ENCODE results near the gene TOP3A. TPM values are rescaled to one million over a fixed set of nuclear protein-coding genes. Genes with fewer than 3 reads are reported as not detected.

TOP3A gene
- total RNA-seq, 2 experiments from 2014 or later = 55.4 to 56.9 TPM

DNA sequence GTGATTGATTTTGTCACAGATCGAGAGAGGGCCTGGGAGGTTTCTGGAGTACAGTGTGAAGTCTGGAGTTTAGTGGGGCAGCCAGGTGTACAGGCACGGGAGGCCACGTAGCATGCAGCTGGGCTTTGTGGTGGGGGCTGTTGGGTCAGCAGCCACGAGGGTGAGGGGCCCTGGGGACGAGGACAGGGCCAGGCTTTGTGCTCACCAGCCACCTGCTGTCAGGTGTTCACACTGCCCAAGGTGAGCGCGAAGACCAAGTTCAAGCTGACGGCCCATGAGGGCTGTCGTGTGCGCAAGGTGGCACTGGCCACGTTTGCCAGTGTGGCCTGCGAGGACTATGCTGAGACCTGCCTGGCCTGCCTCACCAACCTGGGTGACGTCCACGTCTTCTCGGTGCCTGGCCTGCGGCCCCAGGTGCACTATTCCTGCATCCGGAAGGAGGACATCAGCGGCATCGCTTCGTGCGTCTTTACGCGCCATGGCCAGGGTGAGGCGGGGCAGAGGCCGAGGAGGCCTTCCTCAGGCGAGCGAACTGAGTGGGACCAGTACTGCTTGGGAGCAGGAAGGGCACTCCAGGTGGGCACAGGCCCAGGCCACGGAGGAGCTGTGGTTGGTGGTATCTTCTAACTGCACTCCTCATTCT, 73.4 kb downstream of the TOP3A start:
- no peak for DNase-seq
- H3K4me3 Mint-ChIP-seq = no peak overlapping the region
- no peak overlapping the region for H3K27ac Mint-ChIP-seq
- peaks cover 2% of the 10 kb centered on the region for H3K4me1 Mint-ChIP-seq
- H3K9me3 Mint-ChIP-seq = no peaks in the 10 kb centered on the region
- peaks cover 9% of the 10 kb centered on the region for H3K36me3 Mint-ChIP-seq
- no peaks in the 10 kb centered on the region for H3K27me3 Mint-ChIP-seq

GRCh38 chr17:18240449-18240848, 74.3 kb downstream of the TOP3A start:
- Mint-ChIP-seq H3K4me3 (no peak overlapping the region), H3K4me1 (peaks cover 8% of the 10 kb centered on the region), H3K27me3 (no peaks in the 10 kb centered on the region), H3K9me3 (no peaks in the 10 kb centered on the region), H3K27ac (no peak overlapping the region), H3K36me3 (peaks cover 9% of the 10 kb centered on the region)
- DNase-seq = no peak

DNA sequence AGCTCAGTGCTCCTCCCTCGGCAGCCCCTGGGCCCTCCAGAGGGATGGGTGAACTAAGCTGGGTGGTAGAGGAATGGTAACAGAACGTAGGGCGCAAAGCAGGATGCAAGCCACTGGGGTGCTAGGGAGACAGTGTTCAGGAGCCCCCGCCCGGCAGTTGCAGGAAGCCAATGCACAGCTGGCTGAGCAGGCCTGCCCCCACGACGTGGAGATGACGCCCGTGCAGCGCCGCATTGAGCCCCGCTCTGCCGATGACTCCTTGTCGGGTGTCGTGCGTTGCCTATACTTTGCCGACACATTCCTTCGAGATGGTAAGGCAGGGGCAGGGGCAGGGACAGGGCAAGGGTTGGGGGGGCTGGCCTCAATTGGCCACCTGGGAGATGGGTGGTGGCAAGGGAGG, 76.5 kb downstream of the TOP3A start:
- Mint-ChIP-seq H3K36me3 (peaks cover 6% of the 10 kb centered on the region), H3K4me3 (no peak overlapping the region), H3K27ac (no peak overlapping the region), H3K9me3 (no peaks in the 10 kb centered on the region), H3K4me1 (peaks cover 8% of the 10 kb centered on the region), H3K27me3 (no peaks in the 10 kb centered on the region)
- no peak for DNase-seq

DNA sequence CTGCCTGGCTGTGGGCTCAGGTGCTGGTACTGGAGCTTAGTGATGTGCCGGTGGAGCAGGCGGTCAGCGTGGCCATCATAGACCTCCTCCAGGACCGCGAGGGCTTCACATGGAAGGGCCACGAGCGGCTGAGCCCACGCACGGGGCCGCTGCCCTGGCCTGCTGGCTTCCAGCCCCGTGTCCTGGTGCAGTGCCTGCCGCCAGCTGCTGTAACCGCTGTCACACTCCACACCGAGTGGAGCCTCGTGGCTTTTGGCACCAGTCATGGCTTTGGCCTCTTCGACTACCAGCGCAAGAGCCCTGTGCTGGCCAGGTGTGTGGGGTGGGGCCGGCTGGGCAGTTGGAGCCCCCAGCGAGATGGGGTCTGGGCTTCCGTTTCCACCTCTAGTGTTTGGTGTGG, 77.3 kb downstream of the TOP3A start:
- peaks cover 6% of the 10 kb centered on the region for H3K36me3 Mint-ChIP-seq
- H3K27ac Mint-ChIP-seq = no peak overlapping the region

GRCh38 chr17:18236494-18236893, 78.3 kb downstream of the TOP3A start:
- Mint-ChIP-seq H3K27ac (no peak overlapping the region), H3K9me3 (no peaks in the 10 kb centered on the region), H3K4me3 (no peak overlapping the region), H3K36me3 (peaks cover 6% of the 10 kb centered on the region), H3K27me3 (no peaks in the 10 kb centered on the region), H3K4me1 (peaks cover 8% of the 10 kb centered on the region)
- no peak for DNase-seq

More for the DNA sequence above, 77.3 kb downstream of the TOP3A start:
- peaks cover 8% of the 10 kb centered on the region for H3K4me1 Mint-ChIP-seq
- H3K4me3 Mint-ChIP-seq = no peak overlapping the region
- no peak for DNase-seq
- no peaks in the 10 kb centered on the region for H3K9me3 Mint-ChIP-seq
- no peaks in the 10 kb centered on the region for H3K27me3 Mint-ChIP-seq

DNA sequence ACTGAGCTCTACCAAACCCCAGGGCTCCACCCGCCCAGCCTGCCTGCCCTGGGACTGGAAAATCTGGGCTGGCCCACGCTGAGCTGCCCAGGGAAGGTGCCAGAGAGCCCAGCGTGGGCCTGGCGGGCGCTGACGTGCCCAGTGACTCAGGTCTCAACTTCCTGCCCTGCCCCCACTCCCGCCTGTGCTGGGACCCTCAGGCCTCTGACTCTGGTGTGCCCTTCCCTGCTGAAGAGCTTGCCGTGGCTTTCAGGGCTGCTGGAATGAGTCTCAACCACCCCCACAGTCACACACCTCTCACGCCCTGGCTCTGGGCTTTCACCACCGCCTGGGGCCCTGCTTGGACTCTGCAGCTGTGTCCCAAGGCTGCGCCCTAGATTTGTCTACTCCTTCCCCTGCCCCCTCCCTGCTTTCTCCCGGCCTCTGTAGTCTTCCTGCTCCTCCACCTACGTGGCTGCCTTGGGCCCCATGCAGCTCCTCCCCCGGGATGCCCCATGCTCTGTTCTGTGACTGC, 79.0 kb downstream of the TOP3A start:
- H3K27ac Mint-ChIP-seq = peak overlapping the region; percentile 63
- no peaks in the 10 kb centered on the region for H3K9me3 Mint-ChIP-seq
- no peak overlapping the region for H3K4me3 Mint-ChIP-seq
- DNase-seq = peak; percentile 46
- H3K36me3 Mint-ChIP-seq = peaks cover 6% of the 10 kb centered on the region
- H3K27me3 Mint-ChIP-seq = no peaks in the 10 kb centered on the region
- H3K4me1 Mint-ChIP-seq = peaks cover 8% of the 10 kb centered on the region

GRCh38 chr17:18234853-18235380, 79.9 kb downstream of the TOP3A start:
- peaks cover 6% of the 10 kb centered on the region for H3K36me3 Mint-ChIP-seq
- H3K27ac Mint-ChIP-seq = no peak overlapping the region
- no peaks in the 10 kb centered on the region for H3K27me3 Mint-ChIP-seq
- peaks cover 8% of the 10 kb centered on the region for H3K4me1 Mint-ChIP-seq
- H3K4me3 Mint-ChIP-seq = no peak overlapping the region
- no peaks in the 10 kb centered on the region for H3K9me3 Mint-ChIP-seq
- no peak for DNase-seq

DNA sequence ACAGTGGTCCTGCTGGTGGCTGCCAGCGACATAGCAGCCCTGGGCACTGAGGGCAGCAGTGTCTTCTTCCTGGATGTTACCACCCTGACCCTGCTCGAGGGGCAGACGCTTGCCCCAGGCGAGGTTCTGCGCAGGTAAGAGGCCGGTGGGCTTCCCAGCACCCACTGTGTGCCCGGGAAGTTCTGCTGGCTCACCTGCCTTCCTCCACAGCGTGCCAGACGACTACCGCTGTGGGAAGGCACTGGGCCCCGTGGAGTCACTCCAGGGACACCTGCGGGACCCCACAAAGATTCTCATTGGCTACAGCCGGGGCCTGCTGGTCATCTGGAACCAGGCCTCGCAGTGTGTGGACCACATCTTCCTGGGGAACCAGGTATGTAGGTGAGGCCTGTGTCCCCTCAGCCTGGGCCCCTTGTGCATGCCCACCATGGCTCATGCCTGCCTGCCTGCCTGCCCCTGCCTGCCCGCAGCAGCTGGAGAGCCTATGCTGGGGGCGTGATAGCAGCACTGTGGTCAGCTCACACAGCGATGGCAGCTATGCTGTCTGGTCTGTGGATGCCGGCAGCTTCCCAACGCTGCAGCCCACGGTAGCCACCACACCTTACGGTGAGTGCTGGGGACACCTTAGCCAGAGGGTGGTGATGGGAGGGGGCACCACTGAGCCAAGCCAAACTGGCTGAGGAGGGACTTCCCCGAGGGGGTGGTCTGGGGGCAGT, 80.8 kb downstream of the TOP3A start:
- H3K27me3 Mint-ChIP-seq = no peaks in the 10 kb centered on the region
- no peaks in the 10 kb centered on the region for H3K9me3 Mint-ChIP-seq
- H3K4me1 Mint-ChIP-seq = peaks cover 8% of the 10 kb centered on the region
- no peak overlapping the region for H3K4me3 Mint-ChIP-seq
- peaks cover 6% of the 10 kb centered on the region for H3K36me3 Mint-ChIP-seq
- no peak overlapping the region for H3K27ac Mint-ChIP-seq
- no peak for DNase-seq

- no peaks in the 10 kb centered on the region for H3K9me3 Mint-ChIP-seq
- H3K36me3 Mint-ChIP-seq = no peaks in the 10 kb centered on the region
- no peak overlapping the region for H3K4me3 Mint-ChIP-seq
- H3K4me1 Mint-ChIP-seq = peaks cover 13% of the 10 kb centered on the region
- DNase-seq = no peak
- H3K27ac Mint-ChIP-seq = no peak overlapping the region
- no peaks in the 10 kb centered on the region for H3K27me3 Mint-ChIP-seq
Measured at GRCh38 chr17:18231164-18231563, 83.6 kb downstream of the TOP3A start.

DNA sequence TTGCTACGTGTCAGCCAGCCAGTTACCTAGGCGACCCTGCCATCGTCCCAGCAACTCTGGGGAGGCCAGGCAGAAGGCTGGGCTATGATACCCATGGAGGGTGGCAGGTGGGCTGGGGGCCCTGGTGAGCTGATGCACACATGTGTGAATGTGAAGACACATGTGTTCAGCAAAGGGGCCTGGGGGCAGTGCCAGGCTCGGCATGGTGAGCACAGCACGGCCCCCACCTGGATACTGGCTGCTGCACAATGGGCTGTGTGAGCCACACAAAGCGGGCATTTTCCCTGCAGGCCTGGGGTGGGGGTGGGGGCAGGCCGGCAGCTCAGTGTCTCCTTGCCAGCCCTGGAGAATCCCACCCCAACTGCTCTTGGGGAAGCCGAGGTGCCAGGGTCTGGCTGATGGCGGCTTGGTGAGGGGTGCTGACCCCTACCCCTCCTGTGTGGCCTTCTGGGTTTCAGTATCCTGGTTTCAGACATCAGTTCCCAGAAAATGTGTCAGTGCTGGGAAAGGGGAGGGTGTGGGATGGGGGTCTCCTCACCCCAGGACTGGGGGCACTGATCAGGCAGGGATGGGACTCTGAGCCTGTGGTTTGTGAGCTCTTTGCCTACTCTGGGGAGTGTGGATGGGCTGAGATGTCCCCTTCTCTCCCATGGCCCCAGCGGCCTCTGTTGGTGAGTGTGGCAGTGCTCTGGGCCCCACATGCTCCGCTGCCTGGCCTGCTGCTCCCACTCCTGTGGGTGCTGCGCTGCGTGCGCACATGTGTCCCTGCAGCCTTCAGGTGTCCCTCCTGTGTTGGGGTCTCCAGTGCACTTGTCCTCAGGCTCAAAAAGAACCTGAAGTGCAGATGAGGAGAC, 84.3 kb downstream of the TOP3A start:
- Mint-ChIP-seq H3K4me1 (peaks cover 11% of the 10 kb centered on the region), H3K4me3 (no peak overlapping the region), H3K27me3 (no peaks in the 10 kb centered on the region), H3K27ac (no peak overlapping the region), H3K9me3 (no peaks in the 10 kb centered on the region), H3K36me3 (no peaks in the 10 kb centered on the region)
- no peak for DNase-seq

DNA sequence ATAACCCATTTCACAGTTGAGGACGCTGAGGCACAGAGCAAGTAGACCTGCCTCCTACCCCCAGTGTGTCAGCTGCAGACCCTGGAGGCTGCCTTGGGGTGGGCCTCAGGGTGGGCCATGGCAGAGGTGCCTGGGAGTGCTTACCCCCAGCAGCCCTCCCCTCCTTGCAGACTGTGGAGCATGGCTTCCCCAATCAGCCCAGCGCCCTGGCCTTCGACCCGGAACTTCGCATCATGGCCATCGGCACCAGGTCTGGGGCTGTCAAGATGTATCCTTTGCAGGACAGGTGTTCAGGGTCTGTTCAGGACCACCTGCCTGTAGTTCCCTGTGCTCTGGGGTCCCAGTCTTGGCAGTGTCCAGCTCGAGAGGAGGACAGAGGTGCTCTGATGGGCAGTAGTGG, 85.0 kb downstream of the TOP3A start:
- Mint-ChIP-seq H3K4me3 (no peak overlapping the region), H3K9me3 (no peaks in the 10 kb centered on the region), H3K27me3 (no peaks in the 10 kb centered on the region), H3K36me3 (no peaks in the 10 kb centered on the region), H3K27ac (no peak overlapping the region), H3K4me1 (peaks cover 15% of the 10 kb centered on the region)
- no peak for DNase-seq

- no peaks in the 10 kb centered on the region for H3K27me3 Mint-ChIP-seq
- H3K27ac Mint-ChIP-seq = no peak overlapping the region
- peaks cover 15% of the 10 kb centered on the region for H3K4me1 Mint-ChIP-seq
- no peak overlapping the region for H3K4me3 Mint-ChIP-seq
- no peaks in the 10 kb centered on the region for H3K36me3 Mint-ChIP-seq
- DNase-seq = no peak
- no peaks in the 10 kb centered on the region for H3K9me3 Mint-ChIP-seq
Measured at GRCh38 chr17:18229254-18229653, 85.5 kb downstream of the TOP3A start.

DNA sequence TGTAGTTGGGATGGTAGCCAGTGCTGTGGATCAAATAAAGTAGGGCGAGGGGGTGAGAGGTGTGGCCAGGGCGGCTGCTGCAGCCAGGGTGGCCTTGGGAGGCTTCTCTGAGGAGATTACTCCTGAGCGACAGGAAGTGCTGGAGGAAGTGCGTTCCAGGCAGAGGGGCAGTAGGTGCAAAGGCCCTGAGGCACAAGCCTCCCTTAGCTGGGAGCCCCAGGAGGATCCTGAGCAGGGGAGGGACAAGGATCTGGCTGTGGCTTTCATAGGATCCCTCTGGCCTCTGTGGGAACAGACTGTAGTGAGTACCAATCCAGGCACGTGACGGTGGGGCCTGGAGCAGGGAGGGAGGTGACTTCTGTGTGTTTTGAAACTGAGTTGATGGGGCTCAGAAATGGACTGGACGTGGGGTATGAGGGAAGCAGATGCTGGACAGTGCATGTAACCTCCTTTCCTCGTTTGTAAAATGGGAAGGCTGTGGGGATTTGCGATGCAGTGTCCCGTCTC, 86.6 kb downstream of the TOP3A start:
- no peak overlapping the region for H3K27ac Mint-ChIP-seq

GRCh38 chr17:18227635-18228034, 87.2 kb downstream of the TOP3A start:
- H3K27me3 Mint-ChIP-seq = no peaks in the 10 kb centered on the region

More for the DNA sequence above, 86.6 kb downstream of the TOP3A start:
- Mint-ChIP-seq H3K4me1 (peaks cover 15% of the 10 kb centered on the region), H3K9me3 (no peaks in the 10 kb centered on the region), H3K36me3 (no peaks in the 10 kb centered on the region), H3K27me3 (no peaks in the 10 kb centered on the region), H3K4me3 (no peak overlapping the region)
- DNase-seq = no peak

More at GRCh38 chr17:18227635-18228034, 87.2 kb downstream of the TOP3A start:
- Mint-ChIP-seq H3K4me1 (peaks cover 15% of the 10 kb centered on the region), H3K36me3 (no peaks in the 10 kb centered on the region), H3K4me3 (no peak overlapping the region), H3K9me3 (no peaks in the 10 kb centered on the region), H3K27ac (no peak overlapping the region)
- no peak for DNase-seq
